Measurements from ENCODE around the gene MAST4.
A peak's percentile ranks its signal among the peaks of the same experiment; 100 is the strongest.
"Not testable (repeated sequence)": the region's sequence is repeated elsewhere in the genome, so short reads cannot be mapped to it uniquely, and the experiment has no call there.

The MAST4 gene

GRCh38 chr5:66814146-66814991 is 218.2 kb downstream of the MAST4 start:
- DNase-seq = peak; percentile 78

- no peak for DNase-seq
Observed at GRCh38 chr5:66818304-66818934, 222.2 kb downstream of the MAST4 start.

- DNase-seq = no peak
Observed at GRCh38 chr5:66818935-66819328, 222.7 kb downstream of the MAST4 start.

GRCh38 chr5:66820630-66821207 is 224.5 kb downstream of the MAST4 start:
- DNase-seq = no peak

- DNase-seq = no peak
Observed at GRCh38 chr5:66821688-66822429, 225.7 kb downstream of the MAST4 start.

GRCh38 chr5:66822906-66823305 is 226.7 kb downstream of the MAST4 start:
- DNase-seq = not testable (repeated sequence)

- DNase-seq = no peak
Observed at GRCh38 chr5:66824476-66824875, 228.3 kb downstream of the MAST4 start.

GRCh38 chr5:66826263-66826662 is 230.1 kb downstream of the MAST4 start:
- DNase-seq = no peak

GRCh38 chr5:66826696-66827095 is 230.5 kb downstream of the MAST4 start:
- DNase-seq = no peak

GRCh38 chr5:66828046-66828547 is 231.9 kb downstream of the MAST4 start:
- no peak for DNase-seq

- DNase-seq = peak; percentile 75
Observed at GRCh38 chr5:66828548-66829357, 232.6 kb downstream of the MAST4 start.

GRCh38 chr5:66829358-66829674 is 233.1 kb downstream of the MAST4 start:
- no peak for DNase-seq

- DNase-seq = no peak
Observed at GRCh38 chr5:66829826-66830225, 233.6 kb downstream of the MAST4 start.

- peak; percentile 44 for DNase-seq
Observed at GRCh38 chr5:66830636-66831035, 234.4 kb downstream of the MAST4 start.

GRCh38 chr5:66839636-66840185 is 243.5 kb downstream of the MAST4 start:
- DNase-seq = no peak

GRCh38 chr5:66840511-66841013 is 244.4 kb downstream of the MAST4 start:
- DNase-seq = peak; percentile 47

GRCh38 chr5:66841264-66841663 is 245.1 kb downstream of the MAST4 start:
- DNase-seq = no peak

GRCh38 chr5:66842540-66842939 is 246.3 kb downstream of the MAST4 start:
- DNase-seq = no peak

- DNase-seq = no peak
Observed at GRCh38 chr5:66843065-66843464, 246.9 kb downstream of the MAST4 start.

GRCh38 chr5:66848749-66849641 is 252.8 kb downstream of the MAST4 start:
- DNase-seq = no peak

GRCh38 chr5:66849803-66850202 is 253.6 kb downstream of the MAST4 start:
- no peak for DNase-seq
